ENCODE measurements around the gene OR2L5.

OR2L5 gene

DNA sequence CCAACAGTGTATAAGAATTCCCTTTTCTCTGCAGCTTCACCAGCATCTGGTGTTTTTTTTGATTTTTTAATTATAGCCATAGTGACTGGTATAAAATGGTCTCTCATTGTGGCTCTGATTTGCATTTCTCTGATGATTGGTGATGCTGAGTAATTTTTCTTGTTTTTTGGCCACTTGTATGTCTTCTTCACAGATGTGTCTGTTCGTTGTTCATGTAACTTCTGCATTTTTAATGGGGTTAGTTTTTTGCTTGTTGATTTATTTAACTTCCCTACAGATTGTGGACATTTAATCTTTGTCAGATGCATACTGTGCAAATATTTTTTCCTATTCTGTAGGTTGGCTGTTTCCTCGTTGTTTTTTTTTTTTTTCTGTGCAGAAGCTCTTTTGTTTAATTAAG, 20.5 kb upstream of the OR2L5 start:
- Histone ChIP-seq H3K79me2 (ENCODE audit: insufficient read depth, low read length) (no peaks in the 10 kb centered on the region), H4K20me1 (ENCODE audit: insufficient read depth, low read length) (no peaks in the 10 kb centered on the region), H3K9ac (ENCODE audit: low read length) (no peak overlapping the region), H3K4me2 (ENCODE audit: low read length) (no peak overlapping the region), H3K9me3 (ENCODE audit: low read length) (no peaks in the 10 kb centered on the region), H2AFZ (ENCODE audit: low read length) (no peak overlapping the region), H3K9me2 (ENCODE audit: low read depth, low read length) (no peaks in the 10 kb centered on the region), H3K4me1 (ENCODE audit: insufficient read depth, low read length, severe bottlenecking) (no peaks in the 10 kb centered on the region), H3K27ac (ENCODE audit: low read depth, low read length, poor library complexity, severe bottlenecking) (no peak overlapping the region), H3K4me3 (ENCODE audit: low read depth, low read length, poor library complexity, severe bottlenecking) (no peak overlapping the region), H3K27me3 (ENCODE audit: insufficient read depth, low read length) (no peaks in the 10 kb centered on the region), H3F3A (ENCODE audit: insufficient read depth, low read length) (no peaks in the 10 kb centered on the region), H3K36me3 (ENCODE audit: insufficient read depth, low read length) (no peaks in the 10 kb centered on the region)
- TF ChIP-seq EZH2 (IDR thresholded peaks at IDR 0.05; ENCODE audit: borderline replicate concordance, low read length) (no peak), CTCF (IDR thresholded peaks at IDR 0.05; ENCODE audit: low read length) (no peak)

- H3K4me2 ChIP-seq (ENCODE audit: low read length) = no peak overlapping the region
- no peaks in the 10 kb centered on the region for H3K27me3 ChIP-seq (ENCODE audit: insufficient read depth, low read length)
- no peak overlapping the region for H2AFZ ChIP-seq (ENCODE audit: low read length)
- H3K4me3 ChIP-seq (ENCODE audit: low read depth, low read length, poor library complexity, severe bottlenecking) = no peak overlapping the region
- no peaks in the 10 kb centered on the region for H3K79me2 ChIP-seq (ENCODE audit: insufficient read depth, low read length)
- no peak overlapping the region for H3K27ac ChIP-seq (ENCODE audit: low read depth, low read length, poor library complexity, severe bottlenecking)
- no peaks in the 10 kb centered on the region for H3K9me2 ChIP-seq (ENCODE audit: low read depth, low read length)
- no peaks in the 10 kb centered on the region for H3K36me3 ChIP-seq (ENCODE audit: insufficient read depth, low read length)
- H4K20me1 ChIP-seq (ENCODE audit: insufficient read depth, low read length) = no peaks in the 10 kb centered on the region
- TF ChIP-seq EZH2 (IDR thresholded peaks at IDR 0.05; ENCODE audit: borderline replicate concordance, low read length) (no peak), CTCF (IDR thresholded peaks at IDR 0.05; ENCODE audit: low read length) (no peak)
- H3F3A ChIP-seq (ENCODE audit: insufficient read depth, low read length) = no peaks in the 10 kb centered on the region
- no peak overlapping the region for H3K9ac ChIP-seq (ENCODE audit: low read length)
- no peaks in the 10 kb centered on the region for H3K4me1 ChIP-seq (ENCODE audit: insufficient read depth, low read length, severe bottlenecking)
- no peaks in the 10 kb centered on the region for H3K9me3 ChIP-seq (ENCODE audit: low read length)
These were observed 14.6 kb upstream of the OR2L5 start for GRCh38 chr1:247998811-247999210.

GRCh38 chr1:248000169-248000568, 13.3 kb upstream of the OR2L5 start:
- Histone ChIP-seq H4K20me1 (ENCODE audit: insufficient read depth, low read length) (no peaks in the 10 kb centered on the region), H3K9me2 (ENCODE audit: low read depth, low read length) (no peaks in the 10 kb centered on the region), H3F3A (ENCODE audit: insufficient read depth, low read length) (no peaks in the 10 kb centered on the region), H3K27me3 (ENCODE audit: insufficient read depth, low read length) (no peaks in the 10 kb centered on the region), H3K4me1 (ENCODE audit: insufficient read depth, low read length, severe bottlenecking) (no peaks in the 10 kb centered on the region), H3K79me2 (ENCODE audit: insufficient read depth, low read length) (no peaks in the 10 kb centered on the region), H3K9ac (ENCODE audit: low read length) (no peak overlapping the region), H3K4me3 (ENCODE audit: low read depth, low read length, poor library complexity, severe bottlenecking) (no peak overlapping the region), H2AFZ (ENCODE audit: low read length) (no peak overlapping the region), H3K27ac (ENCODE audit: low read depth, low read length, poor library complexity, severe bottlenecking) (no peak overlapping the region), H3K9me3 (ENCODE audit: low read length) (no peaks in the 10 kb centered on the region), H3K36me3 (ENCODE audit: insufficient read depth, low read length) (no peaks in the 10 kb centered on the region), H3K4me2 (ENCODE audit: low read length) (no peak overlapping the region)
- TF ChIP-seq CTCF (IDR thresholded peaks at IDR 0.05; ENCODE audit: low read length) = no peak
- TF ChIP-seq EZH2 (IDR thresholded peaks at IDR 0.05; ENCODE audit: borderline replicate concordance, low read length) = no peak
